GM12878 (cell line): Measurements from ENCODE around the gene CACNA1G. TPM values are rescaled to one million over a fixed set of nuclear protein-coding genes. Genes with fewer than 3 reads are reported as not detected.
A peak's percentile ranks its signal among the peaks of the same experiment; 100 is the strongest.

Experiments used
- BACH1 ChIP-seq: fragments of 450-650 bp; IDR thresholded peaks from 2 replicates; pipeline ENCODE4 v1.6.1; 2017; ENCODE audit warnings: mild to moderate bottlenecking, borderline replicate concordance
- BCLAF1 ChIP-seq: fragments of 450-650 bp; IDR thresholded peaks from 2 replicates; pipeline ENCODE4 v1.6.1; 2017; ENCODE audit warnings: antibody characterized with exemption, mild to moderate bottlenecking, moderate library complexity
- CEBPB ChIP-seq, 2 experiments: fragments of 150-350 bp in 1 of 2; IDR thresholded peaks; 2 replicates each; pipeline ENCODE4 v1.6.1; 2012 to 2014; ENCODE audit warnings: low read depth in 2 of 2, low read length in 2 of 2, borderline replicate concordance in 1 of 2, inconsistent platforms in 1 of 2
- IKZF2 ChIP-seq, 2 experiments: fragments of 450-650 bp; IDR thresholded peaks; 2 replicates each; pipeline ENCODE4 v1.6.1; 2017; ENCODE audit warnings: mild to moderate bottlenecking in 2 of 2, moderate library complexity in 2 of 2
- IRF4 ChIP-seq: IDR thresholded peaks from 2 replicates; pipeline ENCODE4 v1.6.1; 2011; ENCODE audit warnings: low read depth, low read length
- JUNB ChIP-seq: IDR thresholded peaks from 2 replicates; pipeline ENCODE4 v1.6.1; 2016; ENCODE audit warnings: antibody characterized with exemption, mild to moderate bottlenecking
- MTA2 ChIP-seq: fragments of 450-650 bp; IDR thresholded peaks from 2 replicates; pipeline ENCODE4 v1.6.1; 2016; ENCODE audit warnings: low read depth, mild to moderate bottlenecking, moderate library complexity
- MXI1 ChIP-seq: fragments of 150-350 bp; IDR thresholded peaks from 2 replicates; pipeline ENCODE4 v1.6.1; 2011; ENCODE audit warnings: low read depth, mild to moderate bottlenecking, inconsistent platforms, low read length, improper control_type of control experiment
- NR2F1 ChIP-seq: fragments of 450-650 bp; conservative IDR thresholded peaks from 2 replicates; pipeline ENCODE4 v1.6.1; 2017; ENCODE audit warnings: mild to moderate bottlenecking
- RB1 ChIP-seq: fragments of 450-650 bp; formaldehyde crosslinking; IDR thresholded peaks from 2 replicates; pipeline ENCODE4 v1.6.1; 2017; ENCODE audit warnings: mild to moderate bottlenecking, borderline replicate concordance
- ZBTB4 ChIP-seq: fragments of 450-650 bp; formaldehyde crosslinking; IDR thresholded peaks from 2 replicates; pipeline ENCODE4 v1.4.0; 2022; ENCODE audit warnings: mild to moderate bottlenecking, moderate library complexity
- ZNF592 ChIP-seq: fragments of 450-650 bp; IDR thresholded peaks from 2 replicates; pipeline ENCODE4 v1.6.1; 2017; ENCODE audit warnings: mild to moderate bottlenecking, moderate library complexity
- polyA plus RNA-seq, 11 experiments: library from polyadenylated mRNA; depleted of rRNA in 4 of 11; unstranded in 6 of 11; stranded (reverse) in 5 of 11; fragments of >200 nt; fragmentation: Nextera tagmentation in 4 of 11; fragmentation: Illumina TruSeq in 1 of 11; extraction: Ambion mirVana in 4 of 11; extraction: Trizol in 1 of 11; gene quantifications; 1 replicate in 1 of 11; 2 replicates in 10 of 11; pipeline versions ENCODE4 v1.2.1 to v1.2.3, GENCODE V29; 2011 to 2016; ENCODE audit warnings: inconsistent platforms in 2 of 11, missing spikeins in 2 of 11, low read depth in 1 of 11
- total RNA-seq, 4 experiments: library from RNA; depleted of rRNA in 3 of 4; stranded (reverse); fragments of >200 nt in 3 of 4; fragmentation: Illumina TruSeq in 1 of 4; extraction: Trizol in 1 of 4; gene quantifications; 2 replicates each; pipeline versions ENCODE4 v1.2.1 to v1.2.3, GENCODE V29; 2013 to 2021

CACNA1G gene
- total and polyA plus RNA-seq, 10 of the 15 experiments (the other 5 are each of a cell fraction or from before 2014, with no cell fraction given), result 0.03 to 0.15 TPM; not detected in 8

- TF ChIP-seq ZNF592, result no peak
- no peak for TF ChIP-seq CEBPB (IDR thresholded peaks at IDR 0.05; ENCODE audit: borderline replicate concordance in 1 of 2, low read depth in 2 of 2, low read length in 2 of 2)
- no peak for TF ChIP-seq BACH1
- peak; percentile 49 to 61 for TF ChIP-seq IKZF2 (IDR thresholded peaks at IDR 0.05)
- TF ChIP-seq BCLAF1, result no peak
- peak; percentile 80; the same call in 1 of the 2 replicates for TF ChIP-seq IRF4
- TF ChIP-seq MTA2, result peak; percentile 71
- TF ChIP-seq JUNB, result peak; percentile 84
- no peak for TF ChIP-seq RB1
- no peak for TF ChIP-seq MXI1
- TF ChIP-seq NR2F1, result peak; percentile 60
- no peak for TF ChIP-seq ZBTB4
Measured at GRCh38 chr17:50511058-50511457, 49.5 kb upstream of the CACNA1G start (continued).
